ENCODE measurements around the gene DALRD3.

DNA sequence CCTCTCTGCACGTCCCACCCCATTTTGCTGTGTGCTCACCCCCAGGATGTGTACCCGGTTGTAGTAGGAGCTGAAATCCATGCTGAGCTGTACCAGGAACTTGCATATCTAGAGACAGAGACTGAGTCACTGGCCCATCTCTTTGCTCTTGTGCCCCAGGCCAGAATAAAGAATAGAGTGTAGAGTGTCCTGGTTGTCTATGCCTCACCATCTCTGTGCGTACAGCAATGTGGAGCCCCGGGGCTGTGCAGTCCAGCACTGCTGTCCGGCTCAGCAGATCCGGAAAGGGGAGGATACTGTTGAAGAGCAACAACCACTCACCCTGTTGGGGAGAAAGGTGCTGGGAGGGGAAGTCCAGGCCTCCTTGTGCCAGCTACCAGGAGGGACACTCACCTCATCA is 2.6 kb downstream of the DALRD3 start:
- no peak for TF ChIP-seq POLR2AphosphoS5 (IDR thresholded peaks at IDR 0.05)
- TF ChIP-seq, protein P1, sequence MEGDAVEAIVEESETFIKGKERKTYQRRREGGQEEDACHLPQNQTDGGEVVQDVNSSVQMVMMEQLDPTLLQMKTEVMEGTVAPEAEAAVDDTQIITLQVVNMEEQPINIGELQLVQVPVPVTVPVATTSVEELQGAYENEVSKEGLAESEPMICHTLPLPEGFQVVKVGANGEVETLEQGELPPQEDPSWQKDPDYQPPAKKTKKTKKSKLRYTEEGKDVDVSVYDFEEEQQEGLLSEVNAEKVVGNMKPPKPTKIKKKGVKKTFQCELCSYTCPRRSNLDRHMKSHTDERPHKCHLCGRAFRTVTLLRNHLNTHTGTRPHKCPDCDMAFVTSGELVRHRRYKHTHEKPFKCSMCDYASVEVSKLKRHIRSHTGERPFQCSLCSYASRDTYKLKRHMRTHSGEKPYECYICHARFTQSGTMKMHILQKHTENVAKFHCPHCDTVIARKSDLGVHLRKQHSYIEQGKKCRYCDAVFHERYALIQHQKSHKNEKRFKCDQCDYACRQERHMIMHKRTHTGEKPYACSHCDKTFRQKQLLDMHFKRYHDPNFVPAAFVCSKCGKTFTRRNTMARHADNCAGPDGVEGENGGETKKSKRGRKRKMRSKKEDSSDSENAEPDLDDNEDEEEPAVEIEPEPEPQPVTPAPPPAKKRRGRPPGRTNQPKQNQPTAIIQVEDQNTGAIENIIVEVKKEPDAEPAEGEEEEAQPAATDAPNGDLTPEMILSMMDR (IDR thresholded peaks at IDR 0.05) = no peak

Data from prostate gland (tissue), 2 donors.